KMS-11 (cell line): ENCODE measurements around the gene TENM3.

Experiments
- H2AFZ ChIP-seq: fragments of 200-600 bp; sonication (generic); 2 replicates; pipeline ENCODE4 v1.6.1; 2016; ENCODE audit warnings: antibody characterized with exemption, mixed run types, low read depth
- H3K27ac ChIP-seq: fragments of 200-600 bp; sonication (generic); 2 replicates; pipeline ENCODE4 v1.6.1; 2016; ENCODE audit warnings: mild to moderate bottlenecking, mixed run types
- H3K27me3 ChIP-seq: fragments of 200-600 bp; sonication (generic); 2 replicates; pipeline ENCODE4 v1.6.1; 2017; ENCODE audit warnings: mild to moderate bottlenecking, low read depth, mixed run types, moderate library complexity; ENCODE audit not compliant: insufficient read depth
- H3K36me3 ChIP-seq: fragments of 200-600 bp; sonication (generic); 2 replicates; pipeline ENCODE4 v1.6.1; 2017; ENCODE audit warnings: mild to moderate bottlenecking, mixed run types; ENCODE audit not compliant: insufficient read depth
- H3K4me1 ChIP-seq: fragments of 200-600 bp; sonication (generic); 2 replicates; pipeline ENCODE4 v1.6.1; 2016; ENCODE audit warnings: mild to moderate bottlenecking, low read depth, mixed run types; ENCODE audit not compliant: poor library complexity, severe bottlenecking
- H3K4me2 ChIP-seq: fragments of 200-600 bp; sonication (generic); 2 replicates; pipeline ENCODE4 v1.7.0; 2016; ENCODE audit warnings: mild to moderate bottlenecking, mixed run types
- H3K4me3 ChIP-seq: fragments of 200-600 bp; sonication (generic); IDR thresholded peaks from 2 replicates; pipeline ENCODE4 v1.6.1; 2017; ENCODE audit warnings: low read depth, low read length, mixed read lengths; ENCODE audit not compliant: insufficient read depth
- H3K79me2 ChIP-seq: fragments of 200-600 bp; sonication (generic); 2 replicates; pipeline ENCODE4 v1.6.1; 2016; ENCODE audit warnings: low read depth, mixed run types; ENCODE audit not compliant: insufficient read depth
- H3K9ac ChIP-seq: fragments of 200-600 bp; sonication (generic); 2 replicates; pipeline ENCODE4 v1.6.1; 2016; ENCODE audit warnings: mild to moderate bottlenecking, mixed run types
- H4K20me1 ChIP-seq: fragments of 200-600 bp; sonication (generic); 2 replicates; pipeline ENCODE4 v1.6.1; 2016; ENCODE audit warnings: mild to moderate bottlenecking, mixed run types; ENCODE audit not compliant: insufficient read depth
- CTCF ChIP-seq: fragments of 200-600 bp; sonication (generic); conservative IDR thresholded peaks from 2 replicates; pipeline ENCODE4 v1.6.1; 2017; ENCODE audit warnings: low read depth, mild to moderate bottlenecking, antibody characterized with exemption, low read length, moderate library complexity, mixed read lengths

The TENM3 gene

GRCh38 chr4:182420189-182420588, 177.0 kb downstream of the TENM3 start:
- no peak overlapping the region for H3K4me3 ChIP-seq
- H3K27ac ChIP-seq = no peak overlapping the region
- H2AFZ ChIP-seq = no peak overlapping the region
- no peak overlapping the region for H3K9ac ChIP-seq
- H3K79me2 ChIP-seq = no peaks in the 10 kb centered on the region
- no peak for TF ChIP-seq CTCF
- H3K27me3 ChIP-seq = no peaks in the 10 kb centered on the region
- peaks cover 16% of the 10 kb centered on the region for H3K4me1 ChIP-seq
- no peaks in the 10 kb centered on the region for H3K36me3 ChIP-seq
- H3K4me2 ChIP-seq = no peak overlapping the region
- no peaks in the 10 kb centered on the region for H4K20me1 ChIP-seq

- no peak for TF ChIP-seq CTCF
- Histone ChIP-seq H3K4me2 (no peak overlapping the region), H4K20me1 (no peaks in the 10 kb centered on the region), H3K27ac (no peak overlapping the region), H3K27me3 (no peaks in the 10 kb centered on the region), H3K4me1 (peaks cover 16% of the 10 kb centered on the region), H3K36me3 (no peaks in the 10 kb centered on the region), H3K4me3 (no peak overlapping the region), H3K79me2 (no peaks in the 10 kb centered on the region), H2AFZ (no peak overlapping the region), H3K9ac (no peak overlapping the region)
Measured at GRCh38 chr4:182421753-182422152, 178.6 kb downstream of the TENM3 start.

- H3K9ac ChIP-seq = no peak overlapping the region
- no peak overlapping the region for H3K27ac ChIP-seq
- H2AFZ ChIP-seq = no peak overlapping the region
- no peak overlapping the region for H3K4me3 ChIP-seq
- H3K4me1 ChIP-seq = no peaks in the 10 kb centered on the region
- TF ChIP-seq CTCF = no peak
- H3K36me3 ChIP-seq = no peaks in the 10 kb centered on the region
- no peak overlapping the region for H3K4me2 ChIP-seq
- H3K27me3 ChIP-seq = no peaks in the 10 kb centered on the region
- no peaks in the 10 kb centered on the region for H3K79me2 ChIP-seq
- H4K20me1 ChIP-seq = no peaks in the 10 kb centered on the region
Measured at GRCh38 chr4:182425302-182425701, 182.1 kb downstream of the TENM3 start.

GRCh38 chr4:182426901-182427300, 183.7 kb downstream of the TENM3 start:
- H2AFZ ChIP-seq = no peak overlapping the region
- H3K27ac ChIP-seq = no peak overlapping the region
- no peaks in the 10 kb centered on the region for H3K79me2 ChIP-seq
- H3K36me3 ChIP-seq = no peaks in the 10 kb centered on the region
- H3K27me3 ChIP-seq = no peaks in the 10 kb centered on the region
- H3K4me3 ChIP-seq = no peak overlapping the region
- no peaks in the 10 kb centered on the region for H3K4me1 ChIP-seq
- H4K20me1 ChIP-seq = no peaks in the 10 kb centered on the region
- H3K9ac ChIP-seq = no peak overlapping the region
- H3K4me2 ChIP-seq = no peak overlapping the region
- no peak for TF ChIP-seq CTCF
